Measurements from ENCODE around the gene STH.
"Not testable (repeated sequence)": the region's sequence is repeated elsewhere in the genome, so short reads cannot be mapped to it uniquely, and the experiment has no call there.

The STH gene, protein sequence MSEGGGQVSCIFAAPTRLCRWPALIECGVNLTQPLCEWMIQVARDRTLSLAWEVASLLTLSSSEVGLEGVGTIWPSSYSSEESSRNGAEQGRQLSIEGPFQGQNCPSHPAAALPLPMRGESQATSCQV

DNA sequence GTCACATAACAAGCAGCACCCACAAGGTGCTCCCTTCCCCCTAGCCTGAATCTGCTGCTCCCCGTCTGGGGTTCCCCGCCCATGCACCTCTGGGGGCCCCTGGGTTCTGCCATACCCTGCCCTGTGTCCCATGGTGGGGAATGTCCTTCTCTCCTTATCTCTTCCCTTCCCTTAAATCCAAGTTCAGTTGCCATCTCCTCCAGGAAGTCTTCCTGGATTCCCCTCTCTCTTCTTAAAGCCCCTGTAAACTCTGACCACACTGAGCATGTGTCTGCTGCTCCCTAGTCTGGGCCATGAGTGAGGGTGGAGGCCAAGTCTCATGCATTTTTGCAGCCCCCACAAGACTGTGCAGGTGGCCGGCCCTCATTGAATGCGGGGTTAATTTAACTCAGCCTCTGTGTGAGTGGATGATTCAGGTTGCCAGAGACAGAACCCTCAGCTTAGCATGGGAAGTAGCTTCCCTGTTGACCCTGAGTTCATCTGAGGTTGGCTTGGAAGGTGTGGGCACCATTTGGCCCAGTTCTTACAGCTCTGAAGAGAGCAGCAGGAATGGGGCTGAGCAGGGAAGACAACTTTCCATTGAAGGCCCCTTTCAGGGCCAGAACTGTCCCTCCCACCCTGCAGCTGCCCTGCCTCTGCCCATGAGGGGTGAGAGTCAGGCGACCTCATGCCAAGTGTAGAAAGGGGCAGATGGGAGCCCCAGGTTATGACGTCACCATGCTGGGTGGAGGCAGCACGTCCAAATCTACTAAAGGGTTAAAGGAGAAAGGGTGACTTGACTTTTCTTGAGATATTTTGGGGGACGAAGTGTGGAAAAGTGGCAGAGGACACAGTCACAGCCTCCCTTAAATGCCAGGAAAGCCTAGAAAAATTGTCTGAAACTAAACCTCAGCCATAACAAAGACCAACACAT, at the start of gene STH:
STH (plus strand) TSS at position 264 of the 913 bp plus-strand sequence; CDS start at position 294, 30 bp downstream.
- DNase-seq (ENCODE audit: low read depth) = no peak

DNA sequence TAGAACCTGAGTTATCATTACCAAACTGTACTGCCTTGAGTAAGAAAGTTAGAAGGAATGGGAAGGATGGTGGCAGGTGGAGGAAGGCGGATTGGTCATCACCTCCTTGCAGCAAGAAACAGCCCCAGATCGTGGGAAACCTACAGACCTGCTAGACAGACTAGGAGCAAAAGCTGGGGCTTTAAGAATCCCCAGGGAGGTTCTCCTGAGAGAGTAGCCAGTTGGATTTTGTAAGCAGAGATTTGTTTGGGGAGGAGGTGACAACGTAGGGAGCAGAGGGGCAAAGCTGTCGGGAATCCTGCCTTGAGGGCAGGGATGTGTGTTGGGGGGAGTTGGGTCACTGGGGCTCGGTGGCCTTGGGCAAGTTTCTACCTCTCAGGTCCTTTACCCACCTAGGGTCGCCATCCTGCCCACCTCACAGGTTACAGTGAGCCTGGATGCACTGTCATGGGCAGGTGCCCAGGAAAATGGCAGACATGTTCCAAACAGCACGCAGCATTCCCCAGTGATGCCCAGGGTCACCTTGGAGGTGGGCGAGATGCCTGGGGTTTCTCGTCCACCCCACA, 49.2 kb upstream of the STH start:
- DNase-seq (ENCODE audit: low read depth) = no peak

DNA sequence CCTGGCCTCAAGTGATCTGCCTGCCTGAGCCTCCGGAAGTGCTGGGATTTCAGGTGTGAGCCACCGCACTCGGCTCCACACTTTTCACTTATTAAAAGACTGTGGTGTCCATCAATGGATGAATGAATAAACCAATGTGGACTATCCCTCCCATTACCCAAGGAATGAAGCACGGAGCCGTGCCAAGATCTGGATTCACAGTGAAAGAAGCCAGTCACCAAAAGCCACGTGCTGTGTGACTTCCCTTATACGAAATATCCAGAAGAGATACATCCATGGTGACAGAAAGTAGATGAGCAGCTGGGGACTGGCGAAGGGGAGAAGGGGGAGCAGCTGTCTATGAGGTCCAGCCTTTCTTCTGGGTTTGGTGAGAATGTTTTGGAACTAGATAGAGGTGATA, 48.2 kb upstream of the STH start:
- no peak for DNase-seq (ENCODE audit: low read depth)

DNA sequence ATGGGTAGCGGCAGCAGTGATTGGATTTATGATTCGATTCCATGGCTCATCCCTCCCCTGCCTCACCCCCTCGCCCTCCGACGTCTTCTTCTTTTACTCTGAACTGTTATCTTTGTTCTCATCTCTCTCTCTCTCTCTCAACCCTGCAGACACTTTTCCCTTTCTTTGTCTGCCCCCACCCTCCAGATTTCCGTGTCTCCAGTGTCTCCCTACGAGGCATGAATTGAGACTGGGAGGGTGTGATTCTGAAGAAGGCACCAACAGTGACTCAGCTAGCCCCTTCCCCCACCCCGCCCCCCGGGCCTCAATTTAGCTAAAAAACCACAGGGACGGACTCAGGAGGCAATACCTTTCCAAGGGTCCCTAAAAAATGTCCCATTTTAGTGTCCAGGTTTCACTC, 47.6 kb upstream of the STH start:
- DNase-seq (ENCODE audit: low read depth) = no peak

DNA sequence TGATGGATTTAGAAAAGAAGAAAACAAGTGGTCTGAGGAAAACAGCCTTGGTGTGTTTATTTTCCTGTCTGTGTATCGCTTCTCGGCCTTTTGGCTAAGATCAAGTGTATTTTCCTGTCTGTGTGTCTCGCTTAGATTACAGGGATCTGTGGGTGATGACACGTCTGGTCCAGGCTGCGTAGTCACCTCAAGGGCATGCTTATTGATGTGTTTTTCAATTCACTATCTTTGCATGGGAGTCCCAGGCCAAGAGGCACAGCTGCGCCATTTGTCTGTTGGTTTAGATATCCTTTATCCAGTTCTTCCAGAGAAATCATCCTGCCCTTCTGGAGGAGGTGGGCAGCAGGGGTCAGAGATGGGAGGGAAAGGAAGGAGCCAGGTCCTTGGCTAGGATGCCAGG, 47.1 kb upstream of the STH start:
- DNase-seq (ENCODE audit: low read depth) = no peak

DNA sequence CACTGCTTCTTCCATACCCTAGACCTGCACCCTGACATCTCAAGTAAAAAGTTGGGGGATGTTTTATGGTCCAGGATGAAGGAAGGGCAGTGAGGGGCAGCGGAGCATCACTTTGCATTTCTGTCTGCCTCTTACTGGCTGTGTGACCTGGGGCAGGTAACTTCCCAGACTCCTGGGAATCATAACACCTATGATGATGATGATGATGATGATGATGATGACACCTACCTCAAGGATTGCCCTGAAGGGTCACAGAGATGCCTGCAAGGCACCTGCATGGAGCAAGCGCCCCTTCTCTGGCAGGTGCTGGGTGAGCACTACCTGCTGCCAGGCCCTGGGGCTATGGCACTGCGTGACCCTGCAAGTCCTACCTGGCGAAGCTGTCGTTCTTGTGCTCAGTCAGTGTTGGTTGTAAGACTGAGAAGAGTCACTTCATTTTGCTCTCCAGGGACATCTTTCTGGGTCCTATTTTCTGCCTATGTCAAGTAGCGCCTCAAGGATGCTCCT, 46.2 kb upstream of the STH start:
- DNase-seq (ENCODE audit: low read depth) = no peak

DNA sequence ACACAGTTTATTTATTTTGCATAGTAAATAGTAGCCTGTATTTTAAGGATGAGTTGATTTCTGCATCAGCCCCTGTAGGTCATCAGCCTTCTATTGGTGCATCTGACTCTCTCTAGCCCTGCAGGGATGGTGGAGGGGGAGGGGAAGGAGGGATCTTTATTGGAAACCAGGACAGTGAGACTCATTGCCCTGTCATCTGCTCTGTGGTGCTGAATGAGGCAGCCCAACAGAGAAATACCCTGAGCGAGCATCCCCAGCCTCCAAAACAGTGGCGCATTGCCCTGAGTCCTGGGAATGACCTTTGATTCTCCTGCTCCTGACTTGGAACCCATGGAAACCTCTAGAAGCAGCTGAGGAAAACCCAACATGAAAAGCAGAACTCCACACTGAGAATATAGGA, 45.5 kb upstream of the STH start:
- no peak for DNase-seq (ENCODE audit: low read depth)

DNA sequence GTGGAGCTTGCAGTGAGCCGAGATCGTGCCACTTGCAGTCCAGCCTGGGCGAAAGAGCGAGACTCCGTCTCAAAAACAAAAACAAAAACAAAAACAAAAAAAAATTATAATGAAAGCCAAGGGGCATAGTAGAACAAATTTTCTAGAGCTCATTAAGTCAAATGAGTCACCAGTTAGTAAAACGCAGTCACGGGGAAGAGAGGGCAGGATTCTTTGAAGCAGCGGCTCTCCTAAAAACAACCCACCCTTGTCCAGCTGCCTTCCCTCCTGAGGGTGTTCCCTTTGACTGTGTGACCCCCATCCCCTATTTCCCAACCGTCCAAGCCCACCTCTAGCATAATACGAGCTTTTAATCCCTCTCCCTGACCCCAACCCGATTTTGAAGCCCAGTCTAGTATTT, 44.1 kb upstream of the STH start:
- no peak for DNase-seq (ENCODE audit: low read depth)

DNA sequence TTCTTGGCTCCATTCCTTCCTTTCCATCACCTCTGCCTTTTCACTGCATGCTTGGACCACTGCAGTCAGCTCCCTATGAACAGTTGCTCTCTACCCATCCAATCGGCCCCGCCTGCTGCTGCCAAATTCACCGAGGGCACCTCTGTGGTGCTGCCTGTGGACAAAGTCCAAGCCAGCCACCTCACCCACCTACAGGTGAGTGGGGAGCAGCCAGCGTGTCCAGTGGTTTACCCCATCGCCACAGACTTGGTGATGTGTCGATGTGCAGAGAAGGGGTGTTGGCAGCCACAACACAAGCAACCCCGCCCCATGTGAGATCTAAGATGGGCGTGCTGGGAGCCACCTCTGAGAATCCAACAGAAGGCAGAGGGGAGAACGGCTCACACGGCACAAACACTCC, 43.7 kb upstream of the STH start:
- no peak for DNase-seq (ENCODE audit: low read depth)

DNA sequence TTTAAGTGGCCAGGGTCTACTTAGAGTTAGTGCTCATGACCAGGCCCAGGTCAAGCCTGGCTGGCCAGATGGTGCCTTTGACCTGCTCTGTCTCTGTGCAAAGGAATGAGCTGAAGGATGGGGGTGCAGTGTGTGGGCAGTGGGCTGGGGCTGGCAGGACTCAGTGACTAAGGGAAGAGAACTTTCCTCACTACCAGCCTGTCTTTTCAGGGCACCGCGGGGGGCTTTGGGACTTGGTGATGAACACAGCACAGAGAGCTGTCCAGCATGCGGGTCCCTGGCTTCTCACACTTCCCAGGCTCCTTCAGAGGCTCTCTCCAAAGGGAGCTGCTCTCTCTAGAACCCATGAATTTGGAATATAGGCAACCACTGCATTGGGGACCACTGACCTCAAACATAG, 43.0 kb upstream of the STH start:
- DNase-seq (ENCODE audit: low read depth) = no peak

DNA sequence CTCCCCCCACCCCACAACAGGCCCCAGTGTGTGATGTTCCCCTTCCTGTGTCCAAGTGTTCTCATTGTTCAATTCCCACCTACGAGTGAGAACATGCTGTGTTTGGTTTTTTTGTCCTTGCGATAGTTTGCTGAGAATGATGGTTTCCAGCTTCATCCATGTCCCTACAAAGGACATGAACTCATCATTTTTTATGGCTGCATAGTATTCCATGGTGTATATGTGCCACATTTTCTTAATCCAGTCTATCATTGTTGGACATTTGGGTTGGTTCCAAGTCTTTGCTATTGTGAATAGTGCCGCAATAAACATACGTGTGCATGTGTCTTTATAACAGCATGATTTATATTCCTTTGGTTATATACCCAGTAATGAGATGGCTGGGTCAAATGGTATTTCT, 42.3 kb upstream of the STH start:
- not testable (repeated sequence) for DNase-seq (ENCODE audit: low read depth)

DNA sequence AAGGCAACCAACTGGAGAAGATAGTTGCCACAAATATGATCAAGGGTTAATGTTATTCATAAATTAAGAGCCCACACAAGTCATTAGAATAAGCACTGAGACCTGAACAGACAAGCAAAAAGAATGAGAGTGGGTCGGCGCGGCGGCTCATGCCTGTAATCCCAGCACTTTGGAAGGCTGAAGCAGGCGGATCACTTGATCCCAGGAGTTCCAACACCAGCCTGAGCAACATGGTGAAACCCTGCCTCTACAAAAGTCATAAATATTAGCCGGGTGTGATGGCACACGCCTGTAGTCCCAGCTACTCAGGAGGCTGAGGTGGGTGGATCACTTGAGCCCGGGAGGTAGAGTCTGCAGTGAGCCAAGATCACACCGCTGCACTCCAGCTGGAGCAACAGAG, 40.7 kb upstream of the STH start:
- DNase-seq (ENCODE audit: low read depth) = no peak

DNA sequence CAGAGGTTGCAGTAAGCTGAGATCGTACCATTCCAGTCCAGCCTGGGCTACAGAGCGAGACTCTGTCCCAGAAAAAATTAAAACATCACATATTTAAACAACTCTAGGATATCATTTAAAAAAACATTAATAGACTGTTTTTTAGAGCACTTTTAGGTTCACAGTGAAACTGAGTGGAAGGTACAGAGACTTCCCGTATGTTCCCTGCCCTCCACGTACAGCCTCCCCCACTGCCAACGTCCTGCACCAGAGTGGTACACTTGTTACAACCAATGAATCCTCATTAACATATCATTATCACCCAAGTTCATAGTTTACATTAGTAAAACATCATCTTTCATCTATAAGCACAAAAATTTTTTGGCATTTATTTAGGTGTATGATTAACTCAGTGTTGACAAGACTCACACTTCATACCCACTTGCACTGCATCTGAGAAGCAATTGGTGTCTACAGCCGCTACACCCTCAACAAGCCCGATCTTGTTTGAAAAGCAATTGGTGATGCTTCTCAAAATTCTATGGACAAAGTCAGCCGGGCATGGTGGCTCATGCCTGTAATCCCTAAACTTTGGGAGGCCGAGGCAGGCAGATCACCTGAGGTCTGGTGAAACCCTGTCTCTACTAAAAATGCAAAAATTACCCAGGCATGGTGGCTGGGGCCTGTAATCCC, 39.9 kb upstream of the STH start:
- DNase-seq (ENCODE audit: low read depth) = no peak

DNA sequence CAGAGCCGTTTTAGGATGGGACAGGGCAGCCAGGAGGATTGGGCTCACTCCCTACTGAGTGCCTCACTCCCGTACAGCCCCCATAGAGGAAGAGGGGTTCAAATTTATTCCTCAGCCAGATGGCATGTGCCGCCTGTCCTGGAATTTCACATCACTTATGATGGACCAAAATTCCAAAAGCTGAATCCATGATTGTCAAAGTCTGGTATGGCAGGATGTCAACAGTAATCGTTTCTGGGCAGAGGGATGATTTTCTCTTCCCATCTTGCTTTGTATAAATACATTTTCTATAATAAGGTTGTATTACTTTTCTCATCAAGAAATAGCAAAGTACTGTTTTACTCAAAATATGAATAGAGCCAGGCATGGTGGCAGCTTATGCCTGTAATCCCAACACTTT, 38.7 kb upstream of the STH start:
- DNase-seq (ENCODE audit: low read depth) = no peak

DNA sequence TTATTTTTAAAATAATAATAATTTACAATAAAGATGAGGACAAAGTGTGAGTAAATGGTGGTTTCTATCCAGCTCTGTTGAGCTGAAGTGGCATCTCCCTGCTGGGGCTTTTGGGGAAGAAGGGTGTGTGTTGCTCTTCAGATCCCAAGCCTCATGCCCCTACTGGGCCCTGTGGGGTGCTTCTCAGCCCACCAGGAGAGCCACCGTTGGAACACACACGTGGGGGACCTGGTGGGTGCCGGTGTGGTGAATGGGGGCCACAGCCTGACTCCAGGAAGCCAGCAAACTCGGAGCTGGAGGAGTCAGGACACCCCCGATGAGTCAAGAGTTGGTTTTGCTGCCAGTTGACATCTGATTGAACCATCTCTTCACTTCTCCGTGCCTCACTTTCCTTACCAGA, 37.8 kb upstream of the STH start:
- no peak for DNase-seq (ENCODE audit: low read depth)

DNA sequence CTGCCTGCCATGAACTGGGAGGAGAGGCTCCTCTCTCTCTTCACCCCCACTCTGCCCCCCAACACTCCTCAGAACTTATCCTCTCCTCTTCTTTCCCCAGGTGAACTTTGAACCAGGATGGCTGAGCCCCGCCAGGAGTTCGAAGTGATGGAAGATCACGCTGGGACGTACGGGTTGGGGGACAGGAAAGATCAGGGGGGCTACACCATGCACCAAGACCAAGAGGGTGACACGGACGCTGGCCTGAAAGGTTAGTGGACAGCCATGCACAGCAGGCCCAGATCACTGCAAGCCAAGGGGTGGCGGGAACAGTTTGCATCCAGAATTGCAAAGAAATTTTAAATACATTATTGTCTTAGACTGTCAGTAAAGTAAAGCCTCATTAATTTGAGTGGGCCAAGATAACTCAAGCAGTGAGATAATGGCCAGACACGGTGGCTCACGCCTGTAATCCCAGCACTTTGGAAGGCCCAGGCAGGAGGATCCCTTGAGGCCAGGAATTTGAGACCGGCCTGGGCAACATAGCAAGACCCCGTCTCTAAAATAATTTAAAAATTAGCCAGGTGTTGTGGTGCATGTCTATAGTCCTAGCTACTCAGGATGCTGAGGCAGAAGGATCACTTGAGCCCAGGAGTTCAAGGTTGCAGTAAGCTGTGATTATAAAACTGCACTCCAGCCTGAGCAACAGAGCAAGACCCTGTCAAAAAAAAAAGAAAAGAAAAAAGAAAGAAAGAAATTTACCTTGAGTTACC, 36.7 kb upstream of the STH start:
- DNase-seq (ENCODE audit: low read depth) = no peak

DNA sequence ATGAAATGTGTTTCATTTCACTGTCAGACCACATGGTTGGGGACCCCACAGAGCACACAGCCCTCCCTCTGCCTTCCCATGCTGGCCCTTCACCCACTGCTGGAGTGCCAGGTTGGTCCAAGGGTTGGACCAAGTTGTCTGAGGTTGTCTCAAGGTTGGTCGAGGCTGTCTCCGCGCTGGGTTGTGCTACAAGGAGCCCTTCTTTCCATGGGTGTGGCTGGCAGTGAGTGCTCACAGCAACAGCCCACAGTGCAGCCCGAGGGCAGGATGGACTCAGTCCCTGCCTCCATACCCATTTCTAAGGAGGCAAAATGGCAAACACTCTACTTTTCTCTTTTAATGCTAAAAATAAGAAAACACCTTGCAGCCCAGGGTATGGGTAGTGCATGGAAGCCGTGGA, 35.8 kb upstream of the STH start:
- DNase-seq (ENCODE audit: low read depth) = no peak

DNA sequence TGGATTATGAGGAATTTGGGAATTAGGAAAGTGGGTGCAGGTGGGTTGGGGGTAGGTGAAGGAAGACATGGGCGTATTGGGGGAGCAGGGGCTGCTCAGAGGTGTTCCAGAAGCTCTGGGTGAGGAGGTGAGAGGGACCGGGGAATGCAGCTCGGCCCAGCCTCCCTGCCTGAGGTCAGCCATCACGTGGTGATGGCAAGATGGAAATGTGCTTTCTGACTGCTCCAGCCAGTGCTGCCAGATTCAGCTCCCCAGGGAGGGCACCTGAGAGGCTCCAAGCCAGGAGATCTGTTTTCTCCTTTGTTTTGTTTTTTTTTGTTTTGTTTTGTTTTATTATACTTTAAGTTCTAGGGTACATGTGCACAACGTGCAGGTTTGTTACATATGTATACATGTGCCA, 35.2 kb upstream of the STH start:
- DNase-seq (ENCODE audit: low read depth) = no peak

DNA sequence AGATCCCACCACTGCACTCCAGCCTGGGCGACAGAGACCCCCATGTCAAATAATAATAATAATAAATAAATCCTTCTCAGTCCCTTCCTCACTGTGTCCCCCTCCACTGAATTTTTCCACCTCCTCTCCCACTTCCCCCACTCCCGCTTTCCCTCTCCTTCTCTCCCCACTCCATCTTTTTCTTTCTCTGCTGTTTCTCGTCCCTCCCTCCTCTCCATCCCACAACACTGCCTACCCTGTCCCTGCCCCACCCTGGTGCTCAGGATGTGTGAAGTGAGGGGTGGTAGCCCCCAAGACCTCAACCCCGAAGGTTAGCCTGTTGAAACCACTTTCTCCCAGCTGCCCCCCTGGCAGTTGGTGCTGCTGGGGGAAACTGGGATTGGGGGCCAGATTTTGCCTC, 34.4 kb upstream of the STH start:
- no peak for DNase-seq (ENCODE audit: low read depth)

DNA sequence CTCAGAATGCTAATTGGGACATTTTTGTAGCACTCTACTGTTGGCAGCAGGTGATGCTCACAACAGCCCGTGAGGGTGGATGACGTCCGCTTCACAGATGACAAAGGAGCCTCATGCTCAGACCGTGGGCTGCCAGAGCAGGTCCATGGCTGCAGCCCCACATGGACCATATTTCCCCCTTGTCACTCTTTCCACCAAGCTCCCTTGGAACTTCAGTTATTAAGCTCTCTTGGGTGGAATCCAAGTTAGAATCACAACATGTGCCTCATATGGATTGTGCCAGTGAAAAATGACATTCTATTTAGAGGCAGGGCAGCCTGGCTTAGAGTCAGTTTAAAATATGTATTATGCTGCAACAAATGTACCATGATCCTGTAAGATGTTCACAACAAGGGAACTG, 33.2 kb upstream of the STH start:
- no peak for DNase-seq (ENCODE audit: low read depth)

DNA sequence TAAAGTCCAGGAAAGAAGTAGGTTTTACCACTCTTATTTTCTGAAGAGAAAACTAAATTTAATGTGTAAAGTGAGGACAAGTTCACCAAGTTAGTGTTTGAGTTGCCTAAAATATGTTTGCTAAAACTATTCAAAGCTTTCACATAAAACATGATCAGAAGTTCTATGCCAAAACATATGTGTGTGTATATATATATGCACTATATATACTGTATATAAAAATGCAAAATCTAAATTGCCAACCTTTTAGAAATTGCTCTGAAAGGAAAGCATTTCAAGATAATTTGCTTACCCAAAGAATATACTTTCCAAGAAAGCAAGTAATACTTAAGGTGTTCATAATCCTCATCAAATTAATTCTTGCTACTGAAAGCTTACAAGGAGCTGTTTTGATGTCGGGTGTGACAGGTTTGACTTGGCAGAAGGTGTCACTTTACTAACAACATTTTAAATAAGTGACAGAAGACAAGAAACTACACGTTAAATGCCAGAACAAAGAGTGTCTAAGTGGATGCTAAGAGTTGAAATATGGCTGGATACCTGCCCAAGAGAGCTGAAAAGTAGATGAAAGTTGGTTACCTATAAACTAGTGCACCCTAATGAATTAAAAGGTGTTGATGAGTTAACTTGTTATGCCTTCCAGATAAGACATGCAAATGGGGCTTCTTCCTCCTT, 32.3 kb upstream of the STH start:
- no peak for DNase-seq (ENCODE audit: low read depth)

DNA sequence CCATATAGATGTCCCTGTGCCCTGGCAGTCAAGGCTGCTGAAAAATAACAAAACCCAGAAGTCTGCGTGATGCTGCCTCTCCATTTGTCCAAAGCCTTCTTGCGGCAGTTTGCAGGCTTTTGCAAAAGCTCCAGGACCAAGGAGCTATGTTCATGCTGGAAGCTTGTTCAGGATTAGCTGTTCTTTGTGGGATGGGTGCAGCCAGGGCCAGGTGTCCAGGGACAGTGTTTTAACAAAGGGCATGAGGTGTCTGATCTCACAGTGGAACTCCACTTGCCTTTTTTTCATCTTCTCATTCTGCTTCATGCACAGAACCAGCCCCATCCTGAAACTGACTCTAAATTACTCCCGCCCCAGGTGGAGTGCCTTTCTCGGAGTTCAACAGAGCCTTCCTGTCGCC, 31.7 kb upstream of the STH start:
- no peak for DNase-seq (ENCODE audit: low read depth)

Measured in activated T-cell treated with anti-CD3 and anti-CD28 coated beads for 24 hours (primary cell).